Vagina (tissue), 2 donors: ENCODE results near the gene SAPCD1. TPM values are rescaled to one million over a fixed set of nuclear protein-coding genes. Genes with fewer than 3 reads are reported as not detected.

Experiments
- DNase-seq, 2 donors: peaks; one replicate each; pipeline ENCODE4 v3.0.0-alpha.2; 2017; ENCODE audit errors: extremely low spot score in 2 of 2
- H3K27ac ChIP-seq: fragments of 200-600 bp; sonication (generic); one replicate; pipeline ENCODE4 v1.5.1; 2019
- H3K27me3 ChIP-seq: fragments of 200-600 bp; sonication (generic); one replicate; pipeline ENCODE4 v1.5.1; 2019
- H3K36me3 ChIP-seq, 2 donors: fragments of 200-600 bp; sonication (generic); one replicate each; pipeline ENCODE4 v1.5.1; 2017 to 2019
- H3K4me1 ChIP-seq: fragments of 200-600 bp; sonication (generic); one replicate; pipeline ENCODE4 v1.5.1; 2019
- H3K4me3 ChIP-seq, 2 donors: fragments of 200-600 bp; sonication (generic); 1 replicate in 1 of 2; 2 replicates in 1 of 2; pipeline ENCODE4 v1.5.1; 2016 to 2019
- H3K9me3 ChIP-seq: fragments of 200-600 bp; sonication (generic); one replicate; pipeline ENCODE4 v1.5.1; 2019
- CTCF ChIP-seq, 3 experiments: fragments of 450-650 bp in 2 of 3; fragments of 200-600 bp in 1 of 3; sonication (generic) in 1 of 3; IDR thresholded peaks; one replicate each; pipeline ENCODE4 v1.5.1; 2017 to 2019; ENCODE audit warnings: antibody characterized with exemption in 3 of 3, mild to moderate bottlenecking in 2 of 3, moderate library complexity in 2 of 3
- POLR2A ChIP-seq, 2 donors: fragments of 450-650 bp; IDR thresholded peaks; one replicate each; pipeline ENCODE4 v1.6.1; 2017; ENCODE audit warnings: antibody characterized with exemption in 2 of 2, mild to moderate bottlenecking in 2 of 2, moderate library complexity in 2 of 2
- POLR2AphosphoS5 ChIP-seq, 2 donors: sonication (generic); formaldehyde crosslinking; IDR thresholded peaks; one replicate each; pipeline ENCODE4 v1.9.0; 2017; ENCODE audit warnings: antibody characterized with exemption in 2 of 2, mild to moderate bottlenecking in 2 of 2, low read depth in 1 of 2; ENCODE audit not compliant: insufficient read depth in 1 of 2
- intact Hi-C: fragments of 100-400 bp; cut with DNase I; formaldehyde crosslinking; loops from one replicate; pipeline ENCODE4 v1.15.1; 2023
- total RNA-seq: library from RNA; depleted of rRNA; stranded (reverse); fragments of >200 nt; gene quantifications from one replicate; pipeline ENCODE4 v1.2.3, GENCODE V29; 2016

Gene SAPCD1
- total RNA-seq, 1 donor from 2014 or later: not detected

GRCh38 chr6:31717499-31718222 is 44.8 kb upstream of the SAPCD1 start:
- Histone ChIP-seq H3K36me3 (no peaks in the 10 kb centered on the region), H3K27me3 (no peaks in the 10 kb centered on the region), H3K4me1 (peaks cover 14% of the 10 kb centered on the region), H3K4me3 (no peak overlapping the region), H3K27ac (peak overlapping the region; percentile 71), H3K9me3 (no peaks in the 10 kb centered on the region)
- no peak for TF ChIP-seq CTCF (IDR thresholded peaks at IDR 0.05)
- TF ChIP-seq POLR2AphosphoS5 (IDR thresholded peaks at IDR 0.05; ENCODE audit: insufficient read depth in 1 of 2, low read depth in 1 of 2): no peak
- no peak for TF ChIP-seq POLR2A (IDR thresholded peaks at IDR 0.05)
- DNase-seq: no peak
- intact Hi-C loops: no loop called here

DNA sequence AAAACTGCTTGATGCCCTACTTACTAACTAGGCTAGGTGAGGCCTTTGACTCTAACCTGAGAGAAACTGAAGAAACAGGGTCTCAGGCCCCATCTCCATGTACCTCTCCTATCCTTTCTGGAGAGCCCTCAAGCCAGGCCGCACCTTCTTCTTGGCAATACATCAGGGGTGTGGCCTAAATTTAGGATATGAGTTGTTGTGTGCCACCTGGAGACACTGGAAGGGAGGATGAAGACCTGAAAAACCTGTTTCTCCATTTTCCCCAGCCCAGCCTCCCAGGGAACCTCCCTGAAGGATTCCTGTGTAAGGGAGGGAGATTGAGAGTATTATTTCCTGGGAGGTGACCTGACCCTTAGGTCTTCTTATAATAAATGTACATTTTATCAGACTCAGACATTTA is 44.2 kb upstream of the SAPCD1 start:
- Histone ChIP-seq H3K9me3 (no peaks in the 10 kb centered on the region), H3K4me3 (no peak overlapping the region), H3K4me1 (peaks cover 14% of the 10 kb centered on the region), H3K27me3 (no peaks in the 10 kb centered on the region), H3K36me3 (no peaks in the 10 kb centered on the region), H3K27ac (peak overlapping the region; percentile 71)
- peak in 1 of 2 donors; percentile 88 for TF ChIP-seq POLR2AphosphoS5 (IDR thresholded peaks at IDR 0.05; ENCODE audit: insufficient read depth in 1 of 2, low read depth in 1 of 2)
- TF ChIP-seq POLR2A (IDR thresholded peaks at IDR 0.05): no peak
- no peak for DNase-seq
- intact Hi-C loops: no loop called here

GRCh38 chr6:31719001-31719400 is 43.5 kb upstream of the SAPCD1 start:
- DNase-seq: no peak
- Histone ChIP-seq H3K4me1 (peaks cover 13% of the 10 kb centered on the region), H3K9me3 (no peaks in the 10 kb centered on the region), H3K36me3 (no peaks in the 10 kb centered on the region), H3K27me3 (no peaks in the 10 kb centered on the region), H3K27ac (peak overlapping the region; percentile 71), H3K4me3 (no peak overlapping the region)
- intact Hi-C loops: no loop called here
- no peak for TF ChIP-seq POLR2A (IDR thresholded peaks at IDR 0.05)
- no peak for TF ChIP-seq CTCF (IDR thresholded peaks at IDR 0.05)
- no peak for TF ChIP-seq POLR2AphosphoS5 (IDR thresholded peaks at IDR 0.05; ENCODE audit: insufficient read depth in 1 of 2, low read depth in 1 of 2)

GRCh38 chr6:31720196-31720770 is 42.2 kb upstream of the SAPCD1 start:
- Histone ChIP-seq H3K27ac (no peak overlapping the region), H3K4me1 (peaks cover 7% of the 10 kb centered on the region), H3K9me3 (no peaks in the 10 kb centered on the region), H3K4me3 (peak overlapping the region in 1 of 2 donors; percentile 3), H3K27me3 (no peaks in the 10 kb centered on the region), H3K36me3 (no peaks in the 10 kb centered on the region)
- intact Hi-C loops: no loop called here
- DNase-seq: no peak
- TF ChIP-seq POLR2A (IDR thresholded peaks at IDR 0.05) (no peak), POLR2AphosphoS5 (IDR thresholded peaks at IDR 0.05; ENCODE audit: insufficient read depth in 1 of 2, low read depth in 1 of 2) (no peak), CTCF (IDR thresholded peaks at IDR 0.05) (no peak)

- Histone ChIP-seq H3K27me3 (no peaks in the 10 kb centered on the region), H3K4me1 (peaks cover 13% of the 10 kb centered on the region), H3K4me3 (no peak within 1 kb of the TSS), H3K27ac (no peak within 1 kb of the TSS), H3K9me3 (no peaks in the 10 kb centered on the region), H3K36me3 (peaks cover 0 to 4% of the 10 kb centered on the region in 2 donors)
- DNase-seq: no peak
- TF ChIP-seq CTCF (IDR thresholded peaks at IDR 0.05) (no peak), POLR2A (IDR thresholded peaks at IDR 0.05) (no peak), POLR2AphosphoS5 (IDR thresholded peaks at IDR 0.05; ENCODE audit: insufficient read depth in 1 of 2, low read depth in 1 of 2) (no peak)
- intact Hi-C loops: no loop called here
These were observed 41.0 kb upstream of the SAPCD1 start, which contains the start of gene LY6G6C for GRCh38 chr6:31721351-31722020. Gene LY6G6C, minus strand, starts transcription at chr6:31721746. Its CDS starts 67 bp downstream, at chr6:31721679.
